ENCODE measurements around the gene BACH2.
"Not testable (repeated sequence)": the region's sequence is repeated elsewhere in the genome, so short reads cannot be mapped to it uniquely, and the experiment has no call there.

The BACH2 gene

GRCh38 chr6:89992818-89993217 lies 303.8 kb downstream of the BACH2 start:
- no peak for DNase-seq (ENCODE audit: low read depth)

- DNase-seq (ENCODE audit: low read depth) = no peak
These were observed 306.9 kb downstream of the BACH2 start for GRCh38 chr6:89989742-89990141.

- no peak for DNase-seq (ENCODE audit: low read depth)
These were observed 308.8 kb downstream of the BACH2 start for GRCh38 chr6:89987830-89988229.

- no peak for DNase-seq (ENCODE audit: low read depth)
These were observed 309.5 kb downstream of the BACH2 start for GRCh38 chr6:89987140-89987539.

GRCh38 chr6:89986650-89987074 lies 310.0 kb downstream of the BACH2 start:
- DNase-seq (ENCODE audit: low read depth) = no peak

GRCh38 chr6:89985751-89986493 lies 310.7 kb downstream of the BACH2 start:
- no peak for DNase-seq (ENCODE audit: low read depth)

GRCh38 chr6:89984926-89985750 lies 311.5 kb downstream of the BACH2 start:
- no peak for DNase-seq (ENCODE audit: low read depth)

- no peak for DNase-seq (ENCODE audit: low read depth)
These were observed 316.3 kb downstream of the BACH2 start for GRCh38 chr6:89980353-89980752.

- DNase-seq (ENCODE audit: low read depth) = no peak
These were observed 317.0 kb downstream of the BACH2 start for GRCh38 chr6:89979481-89980119.

GRCh38 chr6:89978749-89979145 lies 317.9 kb downstream of the BACH2 start:
- no peak for DNase-seq (ENCODE audit: low read depth)

- no peak for DNase-seq (ENCODE audit: low read depth)
These were observed 318.6 kb downstream of the BACH2 start for GRCh38 chr6:89977808-89978748.

- no peak for DNase-seq (ENCODE audit: low read depth)
These were observed 320.0 kb downstream of the BACH2 start for GRCh38 chr6:89976694-89977020.

GRCh38 chr6:89975991-89976693 lies 320.5 kb downstream of the BACH2 start:
- no peak for DNase-seq (ENCODE audit: low read depth)

GRCh38 chr6:89975366-89975765 lies 321.3 kb downstream of the BACH2 start:
- no peak for DNase-seq (ENCODE audit: low read depth)

GRCh38 chr6:89974834-89975233 lies 321.8 kb downstream of the BACH2 start:
- no peak for DNase-seq (ENCODE audit: low read depth)

GRCh38 chr6:89972025-89972381 lies 324.6 kb downstream of the BACH2 start:
- DNase-seq (ENCODE audit: low read depth) = no peak

GRCh38 chr6:89971338-89972024 lies 325.2 kb downstream of the BACH2 start:
- not testable (repeated sequence) for DNase-seq (ENCODE audit: low read depth)

- no peak for DNase-seq (ENCODE audit: low read depth)
These were observed 325.9 kb downstream of the BACH2 start for GRCh38 chr6:89970609-89971337.

GRCh38 chr6:89970072-89970471 lies 326.6 kb downstream of the BACH2 start:
- DNase-seq (ENCODE audit: low read depth) = no peak

GRCh38 chr6:89966913-89967312 lies 329.7 kb downstream of the BACH2 start:
- no peak for DNase-seq (ENCODE audit: low read depth)
